MM.1S (cell line): ENCODE data around the gene C7.

Experiments
- CTCF ChIP-seq: fragments of 300-600 bp; sonication (generic); IDR thresholded peaks from 2 replicates; pipeline ENCODE4 v1.5.1; 2016; ENCODE audit warnings: antibody characterized with exemption, low read length, mixed read lengths
- EZH2 ChIP-seq: fragments of 300-600 bp; sonication (generic); optimal IDR thresholded peaks from 2 replicates; pipeline ENCODE3; 2017; ENCODE audit warnings: low read depth, mild to moderate bottlenecking, antibody characterized with exemption, low read length, mixed read lengths
- EZH2phosphoT487 ChIP-seq: fragments of 300-600 bp; sonication (generic); IDR thresholded peaks from 2 replicates; pipeline ENCODE4 v1.6.1; 2018; ENCODE audit warnings: antibody characterized with exemption, low read length

DNA sequence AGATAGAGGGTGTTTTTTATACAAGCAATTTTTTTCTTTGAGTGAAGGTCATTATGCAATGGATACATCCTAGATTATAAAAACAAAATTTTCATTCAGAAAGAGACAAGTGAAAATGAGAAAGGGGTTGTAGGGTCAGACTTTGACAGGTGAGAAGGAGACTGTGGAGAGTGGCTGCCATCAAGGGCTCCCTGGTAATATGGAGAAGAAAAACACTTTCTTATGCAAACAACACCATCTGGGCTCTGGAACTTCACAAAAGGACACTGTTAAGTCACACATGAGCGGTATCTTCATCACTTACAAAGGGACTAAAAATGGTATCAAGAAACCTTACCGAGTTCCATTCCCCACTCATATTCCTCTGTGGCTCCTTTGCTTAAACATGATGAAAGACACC is 23.5 kb downstream of the C7 start:
- TF ChIP-seq CTCF (no peak), EZH2 (no peak), EZH2phosphoT487 (no peak)
